ENCODE data around the gene MAPRE2. TPM values are rescaled to one million over a fixed set of nuclear protein-coding genes. Genes with fewer than 3 reads are reported as not detected.

The MAPRE2 gene
- total RNA-seq, 1 experiment from 2014 or later: 9.1 TPM

DNA sequence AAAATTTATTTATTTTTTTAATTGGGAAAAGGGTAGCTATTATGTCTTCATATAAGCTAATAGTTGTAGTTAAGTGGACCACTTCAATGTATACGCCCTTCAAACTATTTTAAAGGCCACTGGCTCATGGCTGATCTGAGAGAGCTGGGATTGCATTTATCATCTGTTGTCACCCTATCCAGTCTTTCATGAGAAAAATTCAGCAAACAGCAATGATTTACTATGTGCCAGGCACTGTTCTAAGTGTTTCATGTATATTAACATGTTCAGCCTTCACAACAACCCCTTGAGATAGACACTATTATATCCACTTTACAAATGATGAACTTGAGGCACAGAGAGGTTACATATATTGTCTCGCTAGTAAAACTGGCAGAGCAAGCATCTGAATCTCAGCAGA, 133.5 kb downstream of the MAPRE2 start:
- no peaks in the 10 kb centered on the region for H3F3A ChIP-seq (ENCODE audit: insufficient read depth, low read depth)
- no peaks in the 10 kb centered on the region for H3K27me3 ChIP-seq (ENCODE audit: insufficient read depth, low read depth)
- H3K4me2 ChIP-seq: no peak overlapping the region
- H3K9me2 ChIP-seq (ENCODE audit: insufficient read depth): no peaks in the 10 kb centered on the region
- BruUV-seq (replicated peaks): no TSS peak
- H3K4me3 ChIP-seq: no peak overlapping the region
- H4K20me1 ChIP-seq (ENCODE audit: insufficient read depth): no peaks in the 10 kb centered on the region
- ChIA-PET CTCF (no interaction called here), POLR2A (ENCODE audit: unreplicated experiment) (no interaction called here)
- H3K4me1 ChIP-seq (replicated peaks; ENCODE audit: insufficient read depth): no peaks in the 10 kb centered on the region
- TF ChIP-seq, protein P1, sequence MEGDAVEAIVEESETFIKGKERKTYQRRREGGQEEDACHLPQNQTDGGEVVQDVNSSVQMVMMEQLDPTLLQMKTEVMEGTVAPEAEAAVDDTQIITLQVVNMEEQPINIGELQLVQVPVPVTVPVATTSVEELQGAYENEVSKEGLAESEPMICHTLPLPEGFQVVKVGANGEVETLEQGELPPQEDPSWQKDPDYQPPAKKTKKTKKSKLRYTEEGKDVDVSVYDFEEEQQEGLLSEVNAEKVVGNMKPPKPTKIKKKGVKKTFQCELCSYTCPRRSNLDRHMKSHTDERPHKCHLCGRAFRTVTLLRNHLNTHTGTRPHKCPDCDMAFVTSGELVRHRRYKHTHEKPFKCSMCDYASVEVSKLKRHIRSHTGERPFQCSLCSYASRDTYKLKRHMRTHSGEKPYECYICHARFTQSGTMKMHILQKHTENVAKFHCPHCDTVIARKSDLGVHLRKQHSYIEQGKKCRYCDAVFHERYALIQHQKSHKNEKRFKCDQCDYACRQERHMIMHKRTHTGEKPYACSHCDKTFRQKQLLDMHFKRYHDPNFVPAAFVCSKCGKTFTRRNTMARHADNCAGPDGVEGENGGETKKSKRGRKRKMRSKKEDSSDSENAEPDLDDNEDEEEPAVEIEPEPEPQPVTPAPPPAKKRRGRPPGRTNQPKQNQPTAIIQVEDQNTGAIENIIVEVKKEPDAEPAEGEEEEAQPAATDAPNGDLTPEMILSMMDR (conservative IDR thresholded peaks at IDR 0.05): no peak
- TF ChIP-seq EZH2 (IDR thresholded peaks at IDR 0.05; ENCODE audit: low read depth): no peak
- H3K36me3 ChIP-seq (ENCODE audit: low read depth): no peaks in the 10 kb centered on the region
- no peak for DNase-seq
- intact Hi-C loops (cut with micrococcal nuclease; ENCODE audit: unreplicated experiment): no loop called here
- no peaks in the 10 kb centered on the region for H3K79me2 ChIP-seq (ENCODE audit: low read depth)
- no peak overlapping the region for H3K27ac ChIP-seq
- no peak overlapping the region for H2AFZ ChIP-seq
- H3K9me3 ChIP-seq (ENCODE audit: insufficient read depth, low read depth): no peaks in the 10 kb centered on the region; the same call in 1 of the 2 replicates

DNA sequence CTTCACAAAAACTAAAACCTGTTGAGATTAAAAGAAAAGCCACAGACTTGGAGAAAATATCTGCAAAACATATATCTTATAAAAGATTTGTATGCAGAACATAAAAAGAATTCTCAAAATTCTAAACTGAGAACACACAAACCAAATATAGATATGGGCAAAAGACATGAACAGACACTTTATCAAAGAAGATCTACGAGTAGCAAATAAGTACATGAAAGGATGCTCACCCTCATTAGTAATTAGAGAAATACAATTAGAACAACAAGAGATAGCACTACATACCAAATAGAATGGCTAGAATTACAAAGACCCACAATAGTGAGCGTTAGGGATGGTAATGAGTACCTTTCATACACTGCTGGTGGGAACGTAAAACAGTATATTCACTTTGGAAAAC, 135.7 kb downstream of the MAPRE2 start:
- Histone ChIP-seq H3K27me3 (ENCODE audit: insufficient read depth, low read depth) (no peaks in the 10 kb centered on the region), H4K20me1 (ENCODE audit: insufficient read depth) (no peaks in the 10 kb centered on the region), H3K79me2 (ENCODE audit: low read depth) (no peaks in the 10 kb centered on the region), H2AFZ (no peak overlapping the region), H3F3A (ENCODE audit: insufficient read depth, low read depth) (no peaks in the 10 kb centered on the region), H3K9me2 (ENCODE audit: insufficient read depth) (no peaks in the 10 kb centered on the region), H3K27ac (no peak overlapping the region), H3K36me3 (ENCODE audit: low read depth) (no peaks in the 10 kb centered on the region), H3K4me2 (no peak overlapping the region), H3K4me3 (no peak overlapping the region), H3K9me3 (ENCODE audit: insufficient read depth, low read depth) (no peaks in the 10 kb centered on the region; the same call in 1 of the 2 replicates), H3K4me1 (replicated peaks; ENCODE audit: insufficient read depth) (no peaks in the 10 kb centered on the region)
- CTCF ChIA-PET: no interaction called here
- BruUV-seq (replicated peaks): no TSS peak
- POLR2A ChIA-PET (ENCODE audit: unreplicated experiment): no interaction called here
- intact Hi-C loops (cut with micrococcal nuclease; ENCODE audit: unreplicated experiment): no loop called here
- TF ChIP-seq, protein P1 (conservative IDR thresholded peaks at IDR 0.05): no peak
- no peak for DNase-seq

DNA sequence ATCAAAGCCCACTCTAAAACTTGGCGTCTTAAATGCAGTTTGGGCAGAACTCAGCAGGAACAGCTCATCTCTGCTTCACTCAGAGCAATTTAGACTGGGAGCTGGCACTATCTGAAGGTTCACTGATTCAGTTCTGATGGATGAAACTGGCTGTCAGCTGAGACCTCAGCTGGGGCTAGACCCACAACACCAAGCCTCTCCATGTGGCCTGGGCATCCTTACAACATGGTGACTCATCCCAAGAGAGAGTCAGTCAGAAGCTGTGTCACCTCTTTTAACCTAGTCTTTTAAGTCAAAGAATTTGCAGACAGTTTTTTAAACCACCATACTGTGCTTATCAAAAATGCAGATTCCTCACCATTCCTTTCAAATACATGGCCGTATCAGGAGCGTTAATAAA, 137.0 kb downstream of the MAPRE2 start:
- H3K4me2 ChIP-seq: no peak overlapping the region
- no peaks in the 10 kb centered on the region for H3F3A ChIP-seq (ENCODE audit: insufficient read depth, low read depth)
- no peaks in the 10 kb centered on the region for H3K36me3 ChIP-seq (ENCODE audit: low read depth)
- BruUV-seq (replicated peaks): no TSS peak
- no peak overlapping the region for H2AFZ ChIP-seq
- no peaks in the 10 kb centered on the region; the same call in 1 of the 2 replicates for H3K9me3 ChIP-seq (ENCODE audit: insufficient read depth, low read depth)
- H3K79me2 ChIP-seq (ENCODE audit: low read depth): no peaks in the 10 kb centered on the region
- ChIA-PET CTCF (no interaction called here), POLR2A (ENCODE audit: unreplicated experiment) (no interaction called here)
- H3K4me3 ChIP-seq: no peak overlapping the region
- H4K20me1 ChIP-seq (ENCODE audit: insufficient read depth): no peaks in the 10 kb centered on the region
- no peaks in the 10 kb centered on the region for H3K4me1 ChIP-seq (replicated peaks; ENCODE audit: insufficient read depth)
- H3K27me3 ChIP-seq (ENCODE audit: insufficient read depth, low read depth): no peaks in the 10 kb centered on the region
- no peak overlapping the region for H3K27ac ChIP-seq
- TF ChIP-seq EZH2 (IDR thresholded peaks at IDR 0.05; ENCODE audit: low read depth): no peak
- TF ChIP-seq, protein P1 (conservative IDR thresholded peaks at IDR 0.05): no peak
- no peak for DNase-seq
- no peaks in the 10 kb centered on the region for H3K9me2 ChIP-seq (ENCODE audit: insufficient read depth)
- intact Hi-C loops (cut with micrococcal nuclease; ENCODE audit: unreplicated experiment): no loop called here

Data from PC-9 (cell line).